Right lobe of liver (tissue), 4 donors: ENCODE results near the gene BOD1L1.

Source experiments
- CTCF ChIP-seq, 4 donors: fragments of 200-600 bp in 3 of 4; fragments of 450-650 bp in 1 of 4; IDR thresholded peaks; one replicate each; pipeline versions ENCODE4 v1.5.1 to v1.8.0; 2016 to 2022; ENCODE audit warnings: antibody characterized with exemption in 4 of 4, mild to moderate bottlenecking in 2 of 4
- POLR2A ChIP-seq: fragments of 450-650 bp; IDR thresholded peaks from one replicate; pipeline ENCODE4 v1.6.1; 2017; ENCODE audit warnings: antibody characterized with exemption, mild to moderate bottlenecking
- donor health status: DM: no; HTN: no; CAD: no.
- donor health status: DM: no; HTN: no; CAD: no.
- donor health status: DM: no; HTN: yes; CAD: no.

DNA sequence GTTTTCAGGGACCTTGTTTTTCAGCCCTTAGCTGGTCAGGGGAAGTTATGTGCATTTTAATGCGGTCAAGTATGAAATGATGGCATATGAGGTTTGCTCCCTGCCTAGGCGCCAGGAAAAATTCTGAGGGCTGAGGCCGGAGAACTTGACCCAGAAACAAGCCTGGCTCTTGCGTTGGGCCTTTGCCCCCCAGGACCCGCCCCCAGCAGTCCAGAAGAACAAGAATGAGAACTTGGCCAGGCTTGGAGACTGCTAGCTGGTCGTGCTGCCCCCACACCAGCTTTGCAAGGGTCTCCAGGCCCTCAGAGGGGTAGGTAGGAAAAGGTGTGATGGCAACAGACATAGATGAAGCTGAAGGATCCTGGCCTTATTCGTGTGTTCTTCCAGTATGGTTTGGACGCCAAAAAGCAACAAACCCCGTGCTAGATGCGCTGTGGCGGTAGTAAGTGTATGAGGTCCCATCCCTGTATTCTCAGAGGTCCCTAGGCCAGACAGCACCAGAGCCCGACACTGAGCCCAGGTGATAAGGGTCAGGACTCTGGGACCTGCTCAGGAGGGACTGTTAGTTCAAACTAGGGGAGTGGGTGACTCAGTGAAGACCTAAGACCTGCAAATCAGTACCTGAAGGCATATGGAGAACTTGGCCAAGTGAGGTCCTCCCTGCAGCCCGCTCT is 93.7 kb downstream of the BOD1L1 start:
- no peak for TF ChIP-seq POLR2A
- no peak for TF ChIP-seq CTCF (IDR thresholded peaks at IDR 0.05)
